ENCODE results near the gene CLCC1.
"Not testable (repeated sequence)": the region's sequence is repeated elsewhere in the genome, so short reads cannot be mapped to it uniquely, and the experiment has no call there.

CLCC1 gene, protein sequence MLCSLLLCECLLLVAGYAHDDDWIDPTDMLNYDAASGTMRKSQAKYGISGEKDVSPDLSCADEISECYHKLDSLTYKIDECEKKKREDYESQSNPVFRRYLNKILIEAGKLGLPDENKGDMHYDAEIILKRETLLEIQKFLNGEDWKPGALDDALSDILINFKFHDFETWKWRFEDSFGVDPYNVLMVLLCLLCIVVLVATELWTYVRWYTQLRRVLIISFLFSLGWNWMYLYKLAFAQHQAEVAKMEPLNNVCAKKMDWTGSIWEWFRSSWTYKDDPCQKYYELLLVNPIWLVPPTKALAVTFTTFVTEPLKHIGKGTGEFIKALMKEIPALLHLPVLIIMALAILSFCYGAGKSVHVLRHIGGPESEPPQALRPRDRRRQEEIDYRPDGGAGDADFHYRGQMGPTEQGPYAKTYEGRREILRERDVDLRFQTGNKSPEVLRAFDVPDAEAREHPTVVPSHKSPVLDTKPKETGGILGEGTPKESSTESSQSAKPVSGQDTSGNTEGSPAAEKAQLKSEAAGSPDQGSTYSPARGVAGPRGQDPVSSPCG

DNA sequence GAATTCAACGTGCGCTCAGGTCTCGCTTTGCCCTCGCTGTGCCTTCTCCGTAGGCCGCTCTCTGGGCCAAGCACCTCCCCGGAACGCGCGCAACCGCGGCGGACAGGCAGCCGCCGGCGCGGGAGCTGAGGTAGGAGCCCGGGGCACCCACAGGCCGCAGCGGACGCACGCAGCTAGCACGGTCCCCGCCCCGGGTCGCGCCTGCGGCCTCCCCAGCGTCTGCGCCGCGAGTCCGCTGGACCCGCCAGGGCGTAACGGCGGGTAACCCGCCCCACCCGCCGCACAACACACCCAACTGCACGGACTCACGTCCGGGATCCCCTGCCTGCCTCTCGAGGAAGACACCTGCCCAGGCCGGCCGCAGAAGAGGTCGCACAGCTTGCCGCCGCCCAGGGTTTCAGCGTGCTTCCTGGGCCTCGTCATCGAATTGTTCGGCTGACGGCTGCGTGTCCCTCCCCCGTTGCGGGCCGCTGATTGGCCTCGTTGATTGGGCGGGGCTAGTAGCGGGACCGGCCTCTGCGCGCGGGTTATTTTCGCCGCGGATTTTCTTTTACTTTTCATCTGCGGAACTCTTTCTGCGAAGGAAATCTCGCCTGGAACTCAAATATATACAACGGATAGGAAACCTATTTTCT is at the start of gene CLCC1:
Gene CLCC1 (minus strand): TSS at position 433 of the 635 bp plus-strand sequence. CDS start 13,047 bp downstream, outside the sequence.
- peaks cover 32% of the 10 kb centered on the region for H3K4me1 Mint-ChIP-seq
- ATAC-seq (peak; percentile 94), DNase-seq (peak; percentile 93)
- H3K4me3 Mint-ChIP-seq, result peak within 1 kb of the TSS; percentile 84
- H3K9me3 Mint-ChIP-seq, result no peaks in the 10 kb centered on the region
- H3K27ac Mint-ChIP-seq, result peak within 1 kb of the TSS; percentile 77
- peaks cover 10% of the 10 kb centered on the region for H3K27me3 Mint-ChIP-seq
- H3K36me3 Mint-ChIP-seq (ENCODE audit: low read depth), result peaks cover 15% of the 10 kb centered on the region

DNA sequence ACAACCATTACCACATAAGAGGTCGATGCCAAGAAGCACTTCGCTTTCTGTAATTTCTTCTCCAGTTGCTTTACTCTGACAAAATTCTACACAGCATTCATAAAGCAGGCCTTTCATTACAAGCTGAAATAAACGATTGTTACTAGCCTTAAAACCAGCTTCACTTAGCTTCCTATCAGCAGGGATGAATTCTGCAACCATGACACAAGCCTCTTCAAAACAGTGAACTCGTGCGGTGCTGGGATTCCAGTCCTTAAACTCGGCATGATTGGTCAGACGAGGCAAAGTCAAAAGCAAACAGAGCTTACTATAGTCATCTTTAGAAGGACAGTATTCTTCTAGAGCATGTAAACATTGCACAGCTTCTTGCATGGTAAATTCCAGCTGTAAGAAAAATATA is 48.1 kb upstream of the CLCC1 start:
- DNase-seq (no peak), ATAC-seq (no peak)
- Mint-ChIP-seq H3K36me3 (ENCODE audit: low read depth) (peaks cover 16% of the 10 kb centered on the region), H3K27me3 (no peaks in the 10 kb centered on the region), H3K4me3 (no peak overlapping the region), H3K9me3 (no peaks in the 10 kb centered on the region), H3K4me1 (no peaks in the 10 kb centered on the region), H3K27ac (no peak overlapping the region)

DNA sequence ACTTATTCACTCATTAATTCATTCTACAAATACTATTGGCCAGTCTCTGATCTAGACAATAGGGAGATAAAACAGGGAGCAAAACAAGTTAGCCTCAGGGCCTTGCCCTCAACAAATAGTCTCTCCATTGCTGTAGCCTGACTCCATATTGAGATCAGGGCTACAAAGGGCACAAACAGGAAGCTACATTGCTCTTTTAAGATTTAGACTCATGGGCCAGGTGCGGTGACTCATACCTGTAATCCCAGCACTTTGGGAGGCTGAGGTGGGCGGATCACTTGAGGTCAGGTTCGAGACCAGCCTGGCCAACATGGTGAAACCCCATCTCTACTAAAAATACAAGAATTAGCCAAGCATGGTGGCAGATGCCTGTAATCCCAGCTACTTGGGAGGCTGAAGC is 33.3 kb upstream of the CLCC1 start:
- Mint-ChIP-seq H3K36me3 (ENCODE audit: low read depth) (peaks cover 42% of the 10 kb centered on the region), H3K9me3 (peaks cover 12% of the 10 kb centered on the region)
- DNase-seq, result peak; percentile 12
- not testable (repeated sequence) for H3K4me1 Mint-ChIP-seq, H3K27ac Mint-ChIP-seq, H3K27me3 Mint-ChIP-seq, H3K4me3 Mint-ChIP-seq
- ATAC-seq, result peak; percentile 63

DNA sequence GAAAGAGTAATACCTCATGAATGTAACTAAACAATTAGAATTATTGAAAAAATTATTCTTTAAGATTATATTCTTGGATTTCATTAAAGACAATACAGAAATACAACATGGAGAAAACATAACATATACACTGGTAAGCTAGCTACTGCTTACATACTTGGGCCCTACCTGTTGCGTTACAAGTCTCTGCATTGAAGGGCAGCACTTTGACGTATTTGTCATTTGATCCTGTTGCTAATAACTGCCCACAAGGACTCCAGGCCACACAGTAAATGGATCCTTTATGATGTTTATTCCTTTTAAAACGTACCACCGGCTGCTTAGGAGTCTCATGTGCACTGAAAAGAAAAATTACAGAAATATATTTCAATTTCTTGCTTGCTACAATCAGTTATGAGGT is 19.8 kb upstream of the CLCC1 start:
- Mint-ChIP-seq H3K36me3 (ENCODE audit: low read depth) (peaks cover 26% of the 10 kb centered on the region), H3K9me3 (no peaks in the 10 kb centered on the region), H3K4me1 (no peaks in the 10 kb centered on the region), H3K27me3 (no peaks in the 10 kb centered on the region), H3K27ac (no peak overlapping the region), H3K4me3 (no peak overlapping the region)
- no peak for DNase-seq
- ATAC-seq, result no peak

DNA sequence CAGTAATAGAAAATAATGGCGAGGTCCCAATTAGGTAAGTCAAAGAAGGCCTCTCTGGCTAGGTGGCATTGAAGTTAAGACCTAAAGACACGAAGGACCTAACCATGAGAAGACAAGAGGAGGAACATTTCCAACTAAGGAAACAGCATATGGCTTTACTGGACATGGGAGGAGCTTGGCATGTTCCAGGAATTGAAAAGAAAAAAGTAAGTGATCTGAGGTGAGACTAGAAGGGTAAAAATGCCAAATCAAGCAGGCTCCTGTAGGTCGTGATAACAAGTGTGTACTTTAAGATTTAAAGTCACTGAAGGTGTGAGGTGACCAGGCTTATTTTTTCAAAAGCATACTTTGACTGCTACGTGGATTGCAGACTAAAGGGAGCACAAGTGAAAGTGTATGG is 13.4 kb upstream of the CLCC1 start:
- Mint-ChIP-seq H3K4me1 (no peaks in the 10 kb centered on the region), H3K27me3 (no peaks in the 10 kb centered on the region), H3K9me3 (no peaks in the 10 kb centered on the region), H3K36me3 (ENCODE audit: low read depth) (peaks cover 16% of the 10 kb centered on the region), H3K4me3 (no peak overlapping the region), H3K27ac (no peak overlapping the region)
- no peak for DNase-seq
- ATAC-seq, result no peak

DNA sequence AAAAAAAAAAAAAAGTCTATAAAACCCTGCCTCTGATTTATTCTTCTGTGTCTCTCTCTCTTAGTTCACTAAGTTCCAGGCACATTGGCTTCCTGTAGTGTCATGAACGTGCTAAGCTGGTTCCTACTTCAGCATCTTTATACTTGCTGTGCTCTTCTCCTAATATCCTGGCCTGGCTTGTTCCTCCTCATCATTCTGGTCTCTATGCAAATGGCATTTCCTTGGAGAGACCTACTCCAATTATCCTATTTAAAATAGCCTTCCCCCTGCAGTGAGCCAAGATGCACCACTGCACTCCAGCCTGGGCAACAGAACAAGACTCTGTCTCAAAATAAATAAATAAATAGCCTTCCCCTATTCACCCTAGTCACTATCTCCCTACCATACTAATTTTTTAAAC is 9.7 kb upstream of the CLCC1 start:
- DNase-seq (no peak), ATAC-seq (no peak)
- Mint-ChIP-seq H3K4me3 (no peak overlapping the region), H3K9me3 (no peaks in the 10 kb centered on the region), H3K36me3 (ENCODE audit: low read depth) (peaks cover 22% of the 10 kb centered on the region), H3K27ac (no peak overlapping the region), H3K27me3 (no peaks in the 10 kb centered on the region), H3K4me1 (no peaks in the 10 kb centered on the region)

DNA sequence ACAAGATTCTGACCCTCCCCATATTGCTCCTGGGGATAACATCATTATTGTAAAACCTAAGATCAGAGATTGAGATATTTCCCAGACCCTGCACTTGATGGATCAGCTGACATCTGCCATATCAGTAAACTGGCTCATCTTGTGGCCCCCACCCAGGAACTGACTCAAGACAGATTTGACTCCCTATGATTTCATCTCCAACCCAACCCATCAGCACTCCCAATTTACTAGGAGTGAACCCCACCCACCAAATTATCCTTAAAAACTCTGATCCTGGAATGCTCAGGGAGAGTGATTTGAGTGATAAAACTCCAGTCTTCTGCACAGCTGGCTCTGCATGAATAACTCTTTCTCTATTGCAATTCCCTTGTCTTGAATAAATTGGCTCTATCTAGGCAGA is 6.1 kb upstream of the CLCC1 start:
- Mint-ChIP-seq H3K9me3 (no peaks in the 10 kb centered on the region), H3K4me3 (no peak overlapping the region), H3K36me3 (ENCODE audit: low read depth) (peaks cover 15% of the 10 kb centered on the region), H3K4me1 (no peaks in the 10 kb centered on the region), H3K27ac (no peak overlapping the region), H3K27me3 (no peaks in the 10 kb centered on the region)
- no peak for ATAC-seq
- no peak for DNase-seq

DNA sequence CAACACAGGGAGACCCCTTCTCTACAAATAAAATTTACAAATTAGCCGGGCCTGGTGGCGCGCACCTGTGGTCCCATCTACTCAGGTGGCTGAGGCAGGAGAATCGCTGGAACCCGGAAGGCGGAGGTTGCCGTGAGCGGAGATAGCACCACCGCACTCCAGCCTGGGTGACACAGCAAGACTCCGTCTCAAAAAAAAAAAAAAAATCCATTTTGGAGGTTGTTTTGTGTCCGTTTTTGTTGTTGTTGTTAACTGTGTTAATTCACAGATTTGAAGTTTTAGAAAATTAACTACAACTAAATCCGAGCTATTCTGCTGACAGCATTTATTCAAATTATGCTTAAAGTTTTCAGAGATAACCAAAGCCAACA is 618 bp downstream of the CLCC1 start:
- Mint-ChIP-seq H3K27me3 (peaks cover 12% of the 10 kb centered on the region), H3K36me3 (ENCODE audit: low read depth) (peaks cover 17% of the 10 kb centered on the region), H3K4me1 (peaks cover 36% of the 10 kb centered on the region), H3K4me3 (peak overlapping the region; percentile 84), H3K9me3 (no peaks in the 10 kb centered on the region), H3K27ac (peak overlapping the region; percentile 77)
- DNase-seq (peak; percentile 32), ATAC-seq (no peak)

DNA sequence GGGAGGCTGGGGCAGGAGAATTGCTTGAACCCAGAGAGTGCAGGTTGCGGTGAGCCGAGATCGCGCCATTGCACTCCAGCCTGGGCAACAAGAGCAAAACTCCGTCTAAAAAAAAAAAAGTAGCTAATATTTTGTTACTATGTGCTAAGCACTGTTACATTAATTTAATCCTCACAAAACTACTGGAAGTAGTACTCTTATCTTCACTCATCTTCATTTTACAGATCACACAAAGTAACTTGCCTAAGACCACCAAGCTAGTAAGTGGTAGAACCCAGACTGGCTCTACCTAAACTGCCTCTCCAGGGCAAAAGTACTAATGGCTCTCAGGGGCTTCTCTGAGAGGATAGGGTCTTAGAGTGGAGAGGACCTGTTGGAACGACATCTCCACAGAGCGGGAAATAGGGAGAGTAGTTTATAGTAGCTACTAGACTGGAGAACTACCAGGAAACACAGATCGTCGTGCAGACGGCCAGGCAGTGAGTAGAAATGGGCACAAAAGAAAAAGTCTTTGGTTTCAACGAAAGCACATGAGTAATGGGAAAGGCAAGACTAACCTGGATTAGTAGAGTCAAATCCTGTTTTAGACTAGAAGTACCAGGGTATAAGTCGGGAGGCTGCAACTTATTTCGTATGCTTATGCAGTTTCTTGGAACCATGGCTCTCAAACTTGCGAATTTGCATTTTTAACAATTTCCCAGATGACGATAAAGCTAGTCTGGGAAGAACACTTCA is 1.4 kb downstream of the CLCC1 start:
- peak overlapping the region; percentile 84 for H3K4me3 Mint-ChIP-seq
- H3K36me3 Mint-ChIP-seq (ENCODE audit: low read depth), result peaks cover 20% of the 10 kb centered on the region
- peak overlapping the region; percentile 77 for H3K27ac Mint-ChIP-seq
- no peak for DNase-seq
- peaks cover 14% of the 10 kb centered on the region for H3K27me3 Mint-ChIP-seq
- no peaks in the 10 kb centered on the region for H3K9me3 Mint-ChIP-seq
- ATAC-seq, result no peak
- peaks cover 44% of the 10 kb centered on the region for H3K4me1 Mint-ChIP-seq

DNA sequence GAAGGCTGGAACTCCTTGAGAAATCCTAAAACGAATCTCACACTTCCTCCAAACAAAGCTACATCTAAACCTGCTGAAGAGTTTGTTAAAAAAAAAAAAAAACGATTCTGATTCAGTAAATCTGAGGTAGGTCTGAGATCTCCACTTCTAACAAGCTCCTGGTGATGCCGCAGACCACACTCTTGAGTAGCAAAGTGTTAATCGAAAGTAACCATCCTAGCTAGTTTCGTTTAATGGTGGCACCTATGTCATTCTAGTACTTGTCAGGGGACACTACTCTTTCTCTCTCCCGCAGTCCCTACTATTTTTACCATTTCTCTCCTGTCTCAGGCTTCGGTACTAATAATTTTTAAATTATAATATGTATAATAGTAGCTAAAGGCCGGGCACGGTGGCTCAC is 2.1 kb downstream of the CLCC1 start:
- no peaks in the 10 kb centered on the region for H3K9me3 Mint-ChIP-seq
- peaks cover 16% of the 10 kb centered on the region for H3K27me3 Mint-ChIP-seq
- no peak overlapping the region for H3K4me3 Mint-ChIP-seq
- ATAC-seq (no peak), DNase-seq (no peak)
- peaks cover 51% of the 10 kb centered on the region for H3K4me1 Mint-ChIP-seq
- no peak overlapping the region for H3K27ac Mint-ChIP-seq
- H3K36me3 Mint-ChIP-seq (ENCODE audit: low read depth), result peaks cover 24% of the 10 kb centered on the region

DNA sequence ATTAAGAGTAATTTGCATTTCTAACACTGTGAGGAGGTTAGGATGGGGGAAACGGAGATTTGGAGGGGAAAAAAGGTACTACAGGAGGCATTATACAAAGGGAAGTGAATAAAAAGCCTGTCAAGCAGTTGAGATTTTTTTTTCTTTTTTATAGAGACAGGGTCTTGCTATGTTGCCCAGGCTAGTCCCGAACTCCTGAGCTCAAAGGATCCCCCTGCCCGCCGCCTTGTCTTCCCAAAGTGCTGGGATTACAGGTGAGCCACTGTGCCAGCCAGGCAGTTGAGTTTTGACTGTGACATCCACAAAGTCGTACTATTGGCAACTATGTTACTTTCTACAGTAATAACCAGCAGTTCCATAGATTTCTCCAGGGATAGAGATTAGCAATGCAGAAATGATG is 2.6 kb downstream of the CLCC1 start:
- Mint-ChIP-seq H3K4me3 (no peak overlapping the region), H3K36me3 (ENCODE audit: low read depth) (peaks cover 29% of the 10 kb centered on the region), H3K27ac (no peak overlapping the region), H3K27me3 (peaks cover 16% of the 10 kb centered on the region), H3K9me3 (no peaks in the 10 kb centered on the region), H3K4me1 (peaks cover 55% of the 10 kb centered on the region)
- no peak for ATAC-seq
- DNase-seq, result no peak

DNA sequence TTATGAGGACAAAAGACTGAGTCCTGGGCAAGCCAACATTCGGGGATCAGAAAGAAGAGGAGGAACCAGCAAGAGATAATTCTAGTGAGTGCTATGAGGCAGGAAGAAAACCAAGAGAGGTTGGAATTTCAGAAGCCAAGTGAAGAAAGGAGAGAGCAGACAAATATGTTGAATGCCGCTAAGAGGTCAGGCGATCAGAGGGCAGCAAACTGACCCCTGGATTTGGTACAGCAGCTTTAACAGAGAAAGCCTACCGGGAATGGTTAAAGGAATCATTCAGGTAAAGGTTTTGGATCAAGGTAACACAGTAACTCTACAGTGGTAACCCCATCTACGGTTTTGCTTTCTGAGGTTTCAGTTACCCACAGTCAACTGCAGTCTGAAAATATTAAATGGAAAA is 5.4 kb downstream of the CLCC1 start:
- no peak for ATAC-seq
- peaks cover 48% of the 10 kb centered on the region for H3K4me1 Mint-ChIP-seq
- H3K27me3 Mint-ChIP-seq, result peaks cover 16% of the 10 kb centered on the region
- H3K36me3 Mint-ChIP-seq (ENCODE audit: low read depth), result peaks cover 48% of the 10 kb centered on the region
- H3K4me3 Mint-ChIP-seq, result no peak overlapping the region
- no peak overlapping the region for H3K27ac Mint-ChIP-seq
- DNase-seq, result no peak
- no peaks in the 10 kb centered on the region for H3K9me3 Mint-ChIP-seq

DNA sequence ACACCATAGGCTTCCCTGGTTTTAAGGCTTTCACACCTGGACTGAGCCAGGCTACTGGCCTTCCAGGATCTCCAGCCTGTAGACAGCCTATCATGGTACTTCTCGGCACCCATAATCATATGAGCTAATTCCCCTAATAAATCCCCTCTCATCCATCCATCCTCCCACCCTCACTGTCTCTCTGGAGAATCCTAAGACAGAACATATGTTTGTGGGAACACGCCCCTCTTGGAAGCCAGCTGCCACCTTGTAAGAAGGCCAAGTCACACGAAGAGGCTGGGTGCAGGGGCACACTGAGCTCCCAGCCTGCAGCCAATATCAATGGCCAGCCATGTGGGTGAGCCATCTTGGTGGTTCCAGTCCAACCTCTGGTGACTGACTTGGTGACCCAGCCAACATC is 7.4 kb downstream of the CLCC1 start:
- Mint-ChIP-seq H3K9me3 (no peaks in the 10 kb centered on the region), H3K27ac (no peak overlapping the region), H3K27me3 (peaks cover 12% of the 10 kb centered on the region), H3K4me3 (no peak overlapping the region), H3K36me3 (ENCODE audit: low read depth) (peaks cover 41% of the 10 kb centered on the region), H3K4me1 (peaks cover 33% of the 10 kb centered on the region)
- DNase-seq (no peak), ATAC-seq (no peak)

DNA sequence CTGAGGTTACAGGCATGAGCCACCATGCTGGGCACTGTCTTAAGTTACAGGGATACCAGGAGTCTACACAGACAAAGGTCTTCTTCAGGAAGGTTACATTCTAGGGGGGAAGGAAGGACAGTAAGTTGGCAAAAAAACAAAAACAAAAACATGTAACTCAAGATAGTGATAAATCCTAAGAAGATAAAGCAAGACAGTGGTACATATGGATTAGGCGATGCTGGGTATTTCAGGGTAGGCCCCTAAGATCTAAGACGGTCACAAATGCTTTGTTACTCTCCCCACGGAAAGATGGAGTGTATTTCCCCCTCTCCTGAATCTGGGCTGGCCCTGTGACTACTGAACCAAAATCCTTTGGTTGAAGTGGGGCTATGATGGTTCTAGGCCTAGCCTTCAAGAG is 8.2 kb downstream of the CLCC1 start:
- no peak overlapping the region for H3K27ac Mint-ChIP-seq
- peaks cover 36% of the 10 kb centered on the region for H3K36me3 Mint-ChIP-seq (ENCODE audit: low read depth)
- H3K4me1 Mint-ChIP-seq, result peaks cover 27% of the 10 kb centered on the region
- H3K9me3 Mint-ChIP-seq, result no peaks in the 10 kb centered on the region
- ATAC-seq (no peak), DNase-seq (no peak)
- peaks cover 7% of the 10 kb centered on the region for H3K27me3 Mint-ChIP-seq
- no peak overlapping the region for H3K4me3 Mint-ChIP-seq

DNA sequence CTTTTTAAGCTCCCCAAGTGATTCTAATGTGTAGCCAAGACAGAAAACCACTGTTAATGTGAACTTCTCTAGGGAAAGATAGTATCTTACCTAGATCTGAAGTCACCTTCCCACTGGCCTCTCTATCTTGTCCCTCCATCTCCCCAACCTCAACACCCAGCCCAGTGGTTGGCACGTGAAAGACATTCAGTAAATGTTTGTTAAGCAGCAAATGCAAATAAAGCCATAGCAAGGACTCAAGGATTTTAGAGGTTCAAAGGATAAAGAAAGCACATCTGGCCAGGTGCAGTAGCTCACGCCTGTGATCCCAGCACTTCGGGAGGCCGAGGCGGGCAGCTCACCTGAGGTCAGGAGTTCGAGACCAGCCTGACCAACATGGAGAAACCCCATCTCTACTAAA is 9.8 kb downstream of the CLCC1 start:
- ATAC-seq, result no peak
- DNase-seq, result no peak
- peaks cover 6% of the 10 kb centered on the region for H3K27me3 Mint-ChIP-seq
- H3K27ac Mint-ChIP-seq, result no peak overlapping the region
- peaks cover 26% of the 10 kb centered on the region for H3K4me1 Mint-ChIP-seq
- peaks cover 35% of the 10 kb centered on the region for H3K36me3 Mint-ChIP-seq (ENCODE audit: low read depth)
- no peaks in the 10 kb centered on the region for H3K9me3 Mint-ChIP-seq
- no peak overlapping the region for H3K4me3 Mint-ChIP-seq

All from activated naive CD8-positive, alpha-beta T cell treated with anti-CD3 and anti-CD28 coated beads, Interleukin-2, amount 50 U/mL, for 24 hours (primary cell).